HepG2 (cell line): ENCODE data around the gene PLEKHH1.

ENCODE experiments used
- CTCF ChIP-seq: sonication (generic); formaldehyde crosslinking; IDR thresholded peaks from 2 replicates; pipeline ENCODE4 v1.5.0; 2020; ENCODE audit warnings: mild to moderate bottlenecking, missing genetic modification reagents, moderate library complexity
- EZH2 ChIP-seq: conservative IDR thresholded peaks from 2 replicates; pipeline ENCODE4 v1.6.1; 2012; ENCODE audit warnings: mild to moderate bottlenecking, low read depth, low read length, moderate library complexity
- HMGXB3 ChIP-seq: sonication (generic); formaldehyde crosslinking; IDR thresholded peaks from 2 replicates; pipeline ENCODE4 v1.4.0; 2020; ENCODE audit warnings: missing genetic modification reagents, borderline replicate concordance
- KAT8 ChIP-seq: IDR thresholded peaks from 2 replicates; pipeline ENCODE4 v1.6.1; 2016; ENCODE audit warnings: missing genetic modification reagents, missing compliant biosample characterization
- POLR2A ChIP-seq, 2 experiments: IDR thresholded peaks; 2 replicates each; pipeline ENCODE4 v1.6.1; 2011; ENCODE audit warnings: low read depth in 2 of 2, low read length in 2 of 2, mild to moderate bottlenecking in 1 of 2, moderate library complexity in 1 of 2; ENCODE audit not compliant: insufficient read depth in 1 of 2
- SNRNP70 ChIP-seq: fragments of 200-400 bp; formaldehyde crosslinking; IDR thresholded peaks from 2 replicates; pipeline ENCODE4 v1.6.1; 2017; ENCODE audit warnings: mild to moderate bottlenecking, low read depth, low read length, moderate library complexity
- SUZ12 ChIP-seq: fragments of 150-350 bp; IDR thresholded peaks from 2 replicates; pipeline ENCODE4 v1.6.1; 2014; ENCODE audit warnings: low read depth, low read length

GRCh38 chr14:67547224-67547780, 14.2 kb downstream of the PLEKHH1 start:
- TF ChIP-seq KAT8: no peak
- no peak for TF ChIP-seq HMGXB3 (CRISPR knock-in tag)
- no peak for TF ChIP-seq SNRNP70
- no peak for TF ChIP-seq CTCF (CRISPR knock-in tag)
- TF ChIP-seq POLR2A (IDR thresholded peaks at IDR 0.05; ENCODE audit: insufficient read depth in 1 of 2, low read depth in 2 of 2, low read length in 2 of 2): no peak
- TF ChIP-seq EZH2: no peak
- TF ChIP-seq SUZ12: no peak
